Measurements from ENCODE around the gene GCSH. TPM values are rescaled to one million over a fixed set of nuclear protein-coding genes. Genes with fewer than 3 reads are reported as not detected.

Gene GCSH
- total and polyA plus RNA-seq, 10 of the 15 experiments (the other 5 are each of a cell fraction or from before 2014, with no cell fraction given) = 14.7 to 108 (median 39.3) TPM

DNA sequence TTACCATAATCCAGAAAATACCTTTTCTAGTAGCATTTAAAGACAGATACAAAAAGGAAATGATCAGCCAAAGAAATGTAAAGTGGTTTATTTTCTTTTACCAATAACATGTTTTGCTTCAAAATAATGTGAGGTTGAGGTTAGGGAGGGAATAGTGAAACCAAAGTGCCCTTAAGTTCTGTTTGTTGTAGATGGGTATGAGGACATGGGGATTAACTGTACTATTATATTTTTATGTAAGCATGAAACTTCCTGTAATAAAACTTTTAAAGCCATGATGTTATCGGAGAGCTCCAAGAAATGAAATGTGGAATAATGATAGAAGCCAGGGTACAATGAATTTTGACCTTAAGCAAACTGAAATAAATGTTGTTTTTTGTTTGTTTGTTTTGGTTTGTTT lies 29.0 kb downstream of the GCSH start:
- no peaks in the 10 kb centered on the region for H3K4me1 ChIP-seq (ENCODE audit: control insufficient read depth, insufficient read depth, low read length)
- intact Hi-C loops (cut with micrococcal nuclease; ENCODE audit: unreplicated experiment) = no loop called here
- POLR2A ChIA-PET = no interaction called here
- RAD21 ChIA-PET (ENCODE audit: unreplicated experiment) = no interaction called here
- in situ Hi-C loops (cut with MboI) = no loop called here
- SMC1A ChIA-PET (ENCODE audit: uncharacterized antibody, unreplicated experiment) = interaction anchor here (1.3 kb wide), 1 partner anchor 9 kb away, joined by 5 read pairs; no protein-coding TSS in a partner anchor
- TF ChIP-seq, protein P1, sequence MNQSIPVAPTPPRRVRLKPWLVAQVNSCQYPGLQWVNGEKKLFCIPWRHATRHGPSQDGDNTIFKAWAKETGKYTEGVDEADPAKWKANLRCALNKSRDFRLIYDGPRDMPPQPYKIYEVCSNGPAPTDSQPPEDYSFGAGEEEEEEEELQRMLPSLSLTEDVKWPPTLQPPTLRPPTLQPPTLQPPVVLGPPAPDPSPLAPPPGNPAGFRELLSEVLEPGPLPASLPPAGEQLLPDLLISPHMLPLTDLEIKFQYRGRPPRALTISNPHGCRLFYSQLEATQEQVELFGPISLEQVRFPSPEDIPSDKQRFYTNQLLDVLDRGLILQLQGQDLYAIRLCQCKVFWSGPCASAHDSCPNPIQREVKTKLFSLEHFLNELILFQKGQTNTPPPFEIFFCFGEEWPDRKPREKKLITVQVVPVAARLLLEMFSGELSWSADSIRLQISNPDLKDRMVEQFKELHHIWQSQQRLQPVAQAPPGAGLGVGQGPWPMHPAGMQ (IDR thresholded peaks at IDR 0.05; ENCODE audit: borderline replicate concordance) = no peak
- TF ChIP-seq MTA2 (IDR thresholded peaks at IDR 0.05; ENCODE audit: low read depth) = no peak
- no peak for TF ChIP-seq NFIC (IDR thresholded peaks at IDR 0.05; ENCODE audit: low read depth, low read length)
- no peak for TF ChIP-seq RAD51 (IDR thresholded peaks at IDR 0.05)
- TF ChIP-seq WRNIP1 (IDR thresholded peaks at IDR 0.05; ENCODE audit: borderline replicate concordance, low read depth, low read length) = no peak
- no peak overlapping the region for H3K9ac ChIP-seq (ENCODE audit: control insufficient read depth, insufficient read depth, low read length)
- H3K27me3 ChIP-seq (replicated peaks in 1 of 2; ENCODE audit: control insufficient read depth in 2 of 2, insufficient read depth in 2 of 2, low read length in 1 of 2) = no peaks in the 10 kb centered on the region
- ATAC-seq (no peak), FAIRE-seq (no peak), DNase-seq (ENCODE audit: low read depth, low spot score) (no peak)
- no peak overlapping the region for H3K27ac ChIP-seq (ENCODE audit: control insufficient read depth, insufficient read depth)
- 100% methylated on average over 1 of the region's 1 CpG for whole genome bisulfite sequencing (ENCODE audit: insufficient coverage, insufficient replicate concordance, low lambda C conversion rate, missing lambda C conversion rate)
- H3K36me3 ChIP-seq (ENCODE audit: control insufficient read depth in 2 of 2, insufficient read depth in 2 of 2, low read length in 1 of 2) = no peaks in the 10 kb centered on the region; a peak in 1 of 4 replicates
- CTCF ChIA-PET = no interaction called here
- H2AFZ ChIP-seq (ENCODE audit: control insufficient read depth, low read depth, low read length) = no peak overlapping the region
- H3K9me3 ChIP-seq (replicated peaks; ENCODE audit: control insufficient read depth, insufficient read depth, low read length) = no peaks in the 10 kb centered on the region
- H4K20me1 ChIP-seq (ENCODE audit: control insufficient read depth, insufficient read depth) = no peaks in the 10 kb centered on the region
- no peak overlapping the region for H3K4me3 ChIP-seq
- no TSS peak for BruUV-seq (replicated peaks)
- no peak overlapping the region for H3K4me2 ChIP-seq (ENCODE audit: control insufficient read depth, insufficient read depth)
- no peaks in the 10 kb centered on the region for H3K79me2 ChIP-seq (ENCODE audit: control insufficient read depth, insufficient read depth, low read length)

DNA sequence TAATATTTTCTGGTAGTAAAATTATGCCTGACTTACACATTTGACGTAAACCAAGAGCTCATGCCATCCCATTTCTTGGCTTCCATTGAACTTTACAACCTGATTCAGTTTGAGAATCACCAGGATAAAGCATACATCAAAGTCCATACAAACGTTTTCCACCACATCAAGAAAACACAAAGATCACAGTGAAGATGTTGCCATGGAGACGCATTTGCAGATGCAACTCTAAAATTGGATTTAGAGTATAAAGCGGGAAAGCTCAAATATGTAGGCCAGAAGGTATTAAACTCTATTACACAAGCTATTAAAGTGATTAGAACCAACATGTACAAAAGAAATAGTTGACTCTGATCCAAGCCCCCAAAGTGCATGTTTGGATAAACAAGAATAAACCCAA lies 29.5 kb downstream of the GCSH start:
- H3K9ac ChIP-seq (ENCODE audit: control insufficient read depth, insufficient read depth, low read length) = no peak overlapping the region
- CTCF ChIA-PET = no interaction called here
- no TSS peak for BruUV-seq (replicated peaks)
- WGBS (ENCODE audit: insufficient coverage, insufficient replicate concordance, low lambda C conversion rate, missing lambda C conversion rate) = 72% methylated on average over 4 of the region's 4 CpGs
- intact Hi-C loops (cut with micrococcal nuclease; ENCODE audit: unreplicated experiment) = no loop called here
- SMC1A ChIA-PET (ENCODE audit: uncharacterized antibody, unreplicated experiment) = interaction anchor here (1.3 kb wide), 1 partner anchor 9 kb away, joined by 5 read pairs; no protein-coding TSS in a partner anchor
- ATAC-seq = no peak
- FAIRE-seq = no peak
- no peaks in the 10 kb centered on the region for H3K79me2 ChIP-seq (ENCODE audit: control insufficient read depth, insufficient read depth, low read length)
- no peak overlapping the region for H3K4me3 ChIP-seq
- H3K4me2 ChIP-seq (ENCODE audit: control insufficient read depth, insufficient read depth) = no peak overlapping the region
- no peaks in the 10 kb centered on the region; a peak in 1 of 4 replicates for H3K36me3 ChIP-seq (ENCODE audit: control insufficient read depth in 2 of 2, insufficient read depth in 2 of 2, low read length in 1 of 2)
- no peaks in the 10 kb centered on the region for H3K27me3 ChIP-seq (replicated peaks in 1 of 2; ENCODE audit: control insufficient read depth in 2 of 2, insufficient read depth in 2 of 2, low read length in 1 of 2)
- DNase-seq (ENCODE audit: low read depth, low spot score) = no peak
- no peaks in the 10 kb centered on the region for H3K9me3 ChIP-seq (replicated peaks; ENCODE audit: control insufficient read depth, insufficient read depth, low read length)
- H4K20me1 ChIP-seq (ENCODE audit: control insufficient read depth, insufficient read depth) = no peaks in the 10 kb centered on the region
- no peak overlapping the region for H2AFZ ChIP-seq (ENCODE audit: control insufficient read depth, low read depth, low read length)
- POLR2A ChIA-PET = no interaction called here
- H3K27ac ChIP-seq (ENCODE audit: control insufficient read depth, insufficient read depth) = no peak overlapping the region
- no peaks in the 10 kb centered on the region for H3K4me1 ChIP-seq (ENCODE audit: control insufficient read depth, insufficient read depth, low read length)
- in situ Hi-C loops (cut with MboI) = no loop called here
- RAD21 ChIA-PET (ENCODE audit: unreplicated experiment) = no interaction called here
- TF ChIP-seq SUPT20H (IDR thresholded peaks at IDR 0.05; ENCODE audit: borderline replicate concordance, control insufficient read depth, low read depth, low read length) (no peak), HCFC1 (IDR thresholded peaks at IDR 0.05; ENCODE audit: low read length) (no peak), TCF7 (IDR thresholded peaks at IDR 0.05; ENCODE audit: borderline replicate concordance) (no peak), PML (IDR thresholded peaks at IDR 0.05; ENCODE audit: low read length) (no peak), TBL1XR1 (IDR thresholded peaks at IDR 0.05; ENCODE audit: low read depth, low read length) (no peak), GABPA (IDR thresholded peaks at IDR 0.05; ENCODE audit: low read depth) (no peak), EGR1 (IDR thresholded peaks at IDR 0.05; ENCODE audit: borderline replicate concordance in 1 of 2, low read depth in 2 of 2, low read length in 2 of 2) (no peak), RAD21 (IDR thresholded peaks at IDR 0.05; ENCODE audit: insufficient read depth, low read depth, low read length) (no peak), SRF (IDR thresholded peaks at IDR 0.05; ENCODE audit: low read depth in 2 of 2, low read length in 2 of 2) (no peak), YY1 (IDR thresholded peaks at IDR 0.05; ENCODE audit: low read depth, low read length) (no peak), EED (IDR thresholded peaks at IDR 0.05; ENCODE audit: low read depth) (no peak)
- TF ChIP-seq, protein P2, sequence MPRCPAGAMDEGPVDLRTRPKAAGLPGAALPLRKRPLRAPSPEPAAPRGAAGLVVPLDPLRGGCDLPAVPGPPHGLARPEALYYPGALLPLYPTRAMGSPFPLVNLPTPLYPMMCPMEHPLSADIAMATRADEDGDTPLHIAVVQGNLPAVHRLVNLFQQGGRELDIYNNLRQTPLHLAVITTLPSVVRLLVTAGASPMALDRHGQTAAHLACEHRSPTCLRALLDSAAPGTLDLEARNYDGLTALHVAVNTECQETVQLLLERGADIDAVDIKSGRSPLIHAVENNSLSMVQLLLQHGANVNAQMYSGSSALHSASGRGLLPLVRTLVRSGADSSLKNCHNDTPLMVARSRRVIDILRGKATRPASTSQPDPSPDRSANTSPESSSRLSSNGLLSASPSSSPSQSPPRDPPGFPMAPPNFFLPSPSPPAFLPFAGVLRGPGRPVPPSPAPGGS (IDR thresholded peaks at IDR 0.05; ENCODE audit: borderline replicate concordance, insufficient read depth, low read depth, low read length, poor library complexity, severe bottlenecking) = no peak
